K562 (cell line): ENCODE measurements around the gene KIF6. TPM values are rescaled to one million over a fixed set of nuclear protein-coding genes. Genes with fewer than 3 reads are reported as not detected.

Source experiments
- CBX5 ChIP-seq: IDR thresholded peaks from 2 replicates; pipeline ENCODE4 v1.6.1; 2014; ENCODE audit warnings: low read depth, borderline replicate concordance
- FOS ChIP-seq: IDR thresholded peaks from 3 replicates; pipeline ENCODE4 v1.6.1; 2011; ENCODE audit not compliant: insufficient read length; ENCODE audit errors: extremely low read depth
- USF2 ChIP-seq: sonication (generic); formaldehyde crosslinking; IDR thresholded peaks from 2 replicates; pipeline ENCODE4 v1.5.0; 2020; ENCODE audit warnings: missing genetic modification reagents
- ZNF239 ChIP-seq: fragments of 250-450 bp; sonication (Bioruptor Pico); IDR thresholded peaks from 2 replicates; pipeline ENCODE4 v1.4.0; 2020; ENCODE audit warnings: mild to moderate bottlenecking
- ZNF253 ChIP-seq: fragments of 250-450 bp; sonication (Bioruptor Pico); conservative IDR thresholded peaks from 2 replicates; pipeline ENCODE4 v1.6.1; 2021; ENCODE audit warnings: mild to moderate bottlenecking
- ZNF431 ChIP-seq: sonication (generic); formaldehyde crosslinking; IDR thresholded peaks from 2 replicates; pipeline ENCODE4 v1.8.0; 2022; ENCODE audit warnings: mild to moderate bottlenecking, missing genetic modification reagents
- polyA plus RNA-seq, 8 experiments: library from polyadenylated mRNA; depleted of rRNA in 4 of 8; stranded (reverse) in 5 of 8; unstranded in 3 of 8; fragments of >200 nt; fragmentation: Nextera tagmentation in 2 of 8; fragmentation: Illumina TruSeq in 1 of 8; extraction: Ambion mirVana in 2 of 8; extraction: Trizol in 1 of 8; gene quantifications; 2 replicates each; pipeline versions ENCODE4 v1.2.1 to v1.2.3, GENCODE V29; 2011 to 2014; ENCODE audit warnings: inconsistent platforms in 1 of 8, missing spikeins in 1 of 8
- total RNA-seq, 7 experiments: library from RNA; depleted of rRNA in 6 of 7; stranded (reverse); fragments of >200 nt in 6 of 7; fragmentation: Illumina TruSeq in 2 of 7; extraction: Trizol in 2 of 7; gene quantifications; 2 replicates each; pipeline versions ENCODE4 v1.2.1 to v1.2.3, GENCODE V29; 2011 to 2021; ENCODE audit warnings: low replicate concordance in 1 of 7
- TF ChIP-seq, protein P1 (sequence below), 2 experiments: fragments of 450-650 bp; IDR thresholded peaks; 2 replicates each; pipeline ENCODE4 v1.6.1; 2016; ENCODE audit warnings: mild to moderate bottlenecking in 2 of 2, borderline replicate concordance in 1 of 2, low read depth in 1 of 2, moderate library complexity in 1 of 2

The KIF6 gene
- total and polyA plus RNA-seq, 9 of the 15 experiments (the other 6 are each of a cell fraction or from before 2014, with no cell fraction given): not detected

DNA sequence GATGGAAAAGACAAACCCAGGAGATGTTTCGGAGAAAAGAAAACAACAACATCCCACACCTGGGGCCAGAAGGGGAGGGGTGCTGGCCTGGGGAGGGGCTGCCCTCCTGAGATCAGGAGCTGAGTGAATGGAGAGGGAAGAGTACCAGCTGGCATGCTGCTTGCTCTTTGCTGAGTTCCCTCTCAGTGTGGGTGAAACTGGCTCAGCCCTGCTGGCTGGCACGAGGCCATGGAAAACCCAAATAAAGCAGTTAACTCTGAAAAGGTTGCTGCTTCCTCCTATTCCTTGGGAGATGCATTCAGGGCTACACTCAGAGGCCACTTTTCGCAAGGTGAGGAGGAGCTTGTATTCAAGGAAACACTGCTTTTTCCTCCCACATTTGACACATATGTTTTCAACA lies 394.7 kb downstream of the KIF6 start (continued):
- TF ChIP-seq, protein P1, sequence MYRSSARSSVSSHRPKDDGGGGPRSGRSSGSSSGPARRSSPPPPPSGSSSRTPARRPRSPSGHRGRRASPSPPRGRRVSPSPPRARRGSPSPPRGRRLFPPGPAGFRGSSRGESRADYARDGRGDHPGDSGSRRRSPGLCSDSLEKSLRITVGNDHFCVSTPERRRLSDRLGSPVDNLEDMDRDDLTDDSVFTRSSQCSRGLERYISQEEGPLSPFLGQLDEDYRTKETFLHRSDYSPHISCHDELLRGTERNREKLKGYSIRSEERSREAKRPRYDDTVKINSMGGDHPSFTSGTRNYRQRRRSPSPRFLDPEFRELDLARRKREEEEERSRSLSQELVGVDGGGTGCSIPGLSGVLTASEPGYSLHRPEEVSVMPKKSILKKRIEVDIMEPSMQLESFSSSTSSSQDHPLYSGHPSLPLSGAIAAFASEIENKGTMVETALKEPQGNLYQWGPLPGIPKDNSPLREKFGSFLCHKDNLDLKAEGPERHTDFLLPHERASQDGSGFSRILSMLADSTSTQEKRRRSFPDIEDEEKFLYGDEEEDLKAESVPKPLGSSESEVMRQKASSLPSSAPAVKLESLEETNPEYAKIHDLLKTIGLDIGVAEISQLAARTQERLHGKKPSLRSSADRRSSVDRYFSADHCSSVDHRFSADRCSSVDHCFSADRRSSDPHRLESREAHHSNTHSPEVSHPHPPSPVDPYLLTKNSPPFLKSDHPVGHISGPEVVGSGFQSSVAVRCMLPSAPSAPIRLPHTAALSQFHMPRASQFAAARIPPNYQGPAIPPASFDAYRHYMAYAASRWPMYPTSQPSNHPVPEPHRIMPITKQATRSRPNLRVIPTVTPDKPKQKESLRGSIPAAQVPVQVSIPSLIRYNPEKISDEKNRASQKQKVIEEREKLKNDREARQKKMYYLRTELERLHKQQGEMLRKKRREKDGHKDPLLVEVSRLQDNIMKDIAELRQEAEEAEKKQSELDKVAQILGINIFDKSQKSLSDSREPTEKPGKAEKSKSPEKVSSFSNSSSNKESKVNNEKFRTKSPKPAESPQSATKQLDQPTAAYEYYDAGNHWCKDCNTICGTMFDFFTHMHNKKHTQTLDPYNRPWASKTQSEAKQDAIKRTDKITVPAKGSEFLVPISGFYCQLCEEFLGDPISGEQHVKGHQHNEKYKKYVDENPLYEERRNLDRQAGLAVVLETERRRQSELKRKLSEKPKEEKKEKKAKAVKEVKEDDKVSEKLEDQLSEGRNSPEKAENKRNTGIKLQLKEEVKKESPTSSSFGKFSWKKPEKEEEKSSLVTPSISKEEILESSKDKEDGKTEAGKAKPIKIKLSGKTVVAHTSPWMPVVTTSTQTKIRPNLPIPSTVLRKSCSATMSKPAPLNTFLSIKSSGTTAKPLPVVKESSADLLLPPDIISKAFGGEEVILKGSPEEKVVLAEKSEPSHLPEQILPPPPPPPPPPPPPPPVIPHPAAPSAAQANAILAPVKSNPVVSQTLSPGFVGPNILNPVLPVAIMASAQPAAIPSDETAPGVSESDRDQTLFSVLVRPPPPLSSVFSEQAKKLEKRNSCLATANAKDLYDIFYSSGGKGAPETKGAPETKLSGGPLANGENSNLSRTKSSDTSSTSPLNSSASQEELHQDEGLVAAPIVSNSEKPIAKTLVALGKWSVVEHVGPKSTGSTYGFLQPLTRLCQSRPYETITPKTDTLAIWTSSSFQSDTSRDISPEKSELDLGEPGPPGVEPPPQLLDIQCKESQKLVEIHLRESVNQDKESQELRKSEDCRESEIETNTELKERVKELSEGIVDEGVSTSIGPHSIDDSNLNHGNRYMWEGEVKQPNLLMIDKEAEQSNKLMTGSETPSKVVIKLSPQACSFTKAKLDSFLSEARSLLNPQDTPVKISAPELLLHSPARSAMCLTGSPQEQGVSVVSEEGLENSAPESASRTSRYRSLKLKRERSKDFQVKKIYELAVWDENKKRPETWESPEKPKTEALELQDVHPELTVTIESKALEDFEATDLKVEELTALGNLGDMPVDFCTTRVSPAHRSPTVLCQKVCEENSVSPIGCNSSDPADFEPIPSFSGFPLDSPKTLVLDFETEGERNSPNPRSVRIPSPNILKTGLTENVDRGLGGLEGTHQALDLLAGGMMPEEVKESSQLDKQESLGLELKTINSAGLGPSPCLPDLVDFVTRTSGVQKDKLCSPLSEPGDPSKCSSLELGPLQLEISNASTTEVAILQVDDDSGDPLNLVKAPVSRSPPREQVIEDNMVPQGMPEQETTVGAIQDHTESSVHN (IDR thresholded peaks at IDR 0.05; ENCODE audit: borderline replicate concordance in 1 of 2, low read depth in 1 of 2): no peak
- TF ChIP-seq ZNF253 (CRISPR knock-in tag) (no peak), FOS (no peak), CBX5 (no peak), ZNF239 (CRISPR knock-in tag) (no peak), USF2 (no peak), ZNF431 (CRISPR knock-in tag) (no peak)
